SK-N-MC (cell line): ENCODE data around the gene CLTRN.

Experiments used
- EZH2 ChIP-seq: fragments of 200-600 bp; sonication (generic); IDR thresholded peaks from one replicate; pipeline ENCODE4 v1.6.1; 2017; ENCODE audit warnings: antibody characterized with exemption
- POLR2AphosphoS5 ChIP-seq: IDR thresholded peaks from 2 replicates; pipeline ENCODE4 v1.6.1; 2012; ENCODE audit warnings: mild to moderate bottlenecking, low read depth, low read length, borderline replicate concordance

- no peak for TF ChIP-seq POLR2AphosphoS5
- TF ChIP-seq EZH2 = no peak
Measured at GRCh38 chrX:15686818-15687685, 22.4 kb upstream of the CLTRN start.
